B cell (primary cell): Measurements from ENCODE around the gene CDAN1. TPM values are rescaled to one million over a fixed set of nuclear protein-coding genes. Genes with fewer than 3 reads are reported as not detected.

Experiments used
- ATAC-seq: fragments of 200-7000 bp; cut with Tn5 transposase; one replicate; pipeline ENCODE4 v1.10.0; 2021; ENCODE audit warnings: low read depth, mild to moderate bottlenecking, moderate number of reproducible peaks, moderate library complexity
- CTCF ChIA-PET: fragments of 350-600 bp; sonication (Branson Sonifier 250); formaldehyde crosslinking; loops from one replicate; lab custom pipeline; 2021; ENCODE audit warnings: antibody characterized with exemption, inconsistent platforms; lab: Charles Lee
- POLR2A ChIA-PET: fragments of 350-600 bp; sonication (Branson Sonifier 250); formaldehyde crosslinking; loops from one replicate; lab custom pipeline; 2021; ENCODE audit warnings: antibody characterized with exemption; lab: Charles Lee
- DNase-seq: peaks from one replicate; pipeline ENCODE4 v3.0.0; 2013
- H2AFZ ChIP-seq: 2 replicates; pipeline ENCODE4 v1.6.1; 2012; ENCODE audit warnings: mild to moderate bottlenecking, low read depth, low read length; ENCODE audit not compliant: insufficient read depth, poor library complexity, severe bottlenecking
- H3K27ac ChIP-seq, 2 donors: 1 replicate in 1 of 2; 2 replicates in 1 of 2; pipeline ENCODE4 v1.5.1; 2012 to 2013; ENCODE audit warnings: low read length in 2 of 2, mild to moderate bottlenecking in 2 of 2, moderate library complexity in 1 of 2
- H3K27me3 ChIP-seq, 4 experiments: fragments of 200-600 bp in 1 of 4; sonication (generic) in 1 of 4; replicated peaks in 1 of 4; 1 replicate in 2 of 4; 2 replicates in 2 of 4; pipeline versions ENCODE4 v1.6.1 to v1.7.0; 2013 to 2016; ENCODE audit warnings: low read length in 3 of 4, mild to moderate bottlenecking in 2 of 4, mixed read lengths in 1 of 4, moderate library complexity in 1 of 4; ENCODE audit not compliant: insufficient read depth in 4 of 4, control insufficient read depth in 3 of 4; ENCODE audit errors: control extremely low read depth in 1 of 4
- H3K36me3 ChIP-seq, 2 experiments: replicated peaks in 1 of 2; 1 replicate in 1 of 2; 2 replicates in 1 of 2; pipeline versions ENCODE4 v1.6.1 to v1.7.1; 2013; ENCODE audit warnings: low read length in 1 of 2; ENCODE audit not compliant: insufficient read depth in 2 of 2, control insufficient read depth in 1 of 2; ENCODE audit errors: control extremely low read depth in 1 of 2, extremely low read depth in 1 of 2
- H3K4me1 ChIP-seq, 2 donors: fragments of 200-600 bp in 1 of 2; sonication (generic) in 1 of 2; 1 replicate in 1 of 2; 2 replicates in 1 of 2; pipeline versions ENCODE4 v1.5.1 to v1.6.1; 2013 to 2017; ENCODE audit warnings: low read length in 2 of 2; ENCODE audit not compliant: control insufficient read depth in 2 of 2, insufficient read depth in 2 of 2
- H3K4me2 ChIP-seq: replicated peaks from 2 replicates; pipeline ENCODE3; 2012; ENCODE audit warnings: mild to moderate bottlenecking, low read depth, low read length; ENCODE audit not compliant: poor library complexity, severe bottlenecking
- H3K4me3 ChIP-seq, 5 experiments: fragments of 200-600 bp in 1 of 5; sonication (generic) in 1 of 5; 1 replicate in 3 of 5; 2 replicates in 2 of 5; pipeline versions ENCODE4 v1.5.1 to v1.7.0; 2011 to 2016; ENCODE audit warnings: low read length in 4 of 5, mild to moderate bottlenecking in 4 of 5, low read depth in 2 of 5, control low read depth in 1 of 5, moderate library complexity in 1 of 5; ENCODE audit not compliant: insufficient read depth in 1 of 5; ENCODE audit errors: control extremely low read depth in 1 of 5, extremely low read depth in 1 of 5
- H3K79me2 ChIP-seq: fragments of 200-600 bp; sonication (generic); one replicate; pipeline ENCODE4 v1.6.0; 2016; ENCODE audit warnings: low read length; ENCODE audit not compliant: control insufficient read depth, insufficient read depth
- H3K9ac ChIP-seq: fragments of 200-600 bp; sonication (generic); 2 replicates; pipeline ENCODE4 v1.6.1; 2017; ENCODE audit warnings: mild to moderate bottlenecking, low read length, moderate library complexity
- H3K9me3 ChIP-seq, 3 donors: one replicate each; pipeline versions ENCODE4 v1.6.1 to v1.7.1; 2013; ENCODE audit warnings: low read length in 2 of 3; ENCODE audit not compliant: control insufficient read depth in 2 of 3, insufficient read depth in 1 of 3; ENCODE audit errors: control extremely low read depth in 1 of 3
- H4K20me1 ChIP-seq: 2 replicates; pipeline ENCODE4 v1.6.0; 2012; ENCODE audit warnings: mild to moderate bottlenecking, low read length; ENCODE audit not compliant: insufficient read depth, control insufficient read depth, poor library complexity, severe bottlenecking
- H3K27ac Mint-ChIP-seq: one replicate; pipeline ENCODE4 v1.8.0; 2021; ENCODE audit warnings: mixed read lengths
- H3K27me3 Mint-ChIP-seq: one replicate; pipeline ENCODE4 v1.8.0; 2021; ENCODE audit warnings: mixed read lengths
- H3K4me1 Mint-ChIP-seq: one replicate; pipeline ENCODE4 v1.8.0; 2021; ENCODE audit warnings: mixed read lengths
- H3K4me3 Mint-ChIP-seq: one replicate; pipeline ENCODE4 v1.8.0; 2021; ENCODE audit warnings: mixed read lengths
- H3K9me3 Mint-ChIP-seq: one replicate; pipeline ENCODE4 v1.8.0; 2022; ENCODE audit warnings: mixed read lengths; ENCODE audit not compliant: insufficient read depth
- EZH2 ChIP-seq: IDR thresholded peaks from 2 replicates; pipeline ENCODE4 v1.6.1; 2012; ENCODE audit warnings: borderline replicate concordance, low read depth, mild to moderate bottlenecking, moderate library complexity, low read length; ENCODE audit not compliant: insufficient read depth, poor library complexity, severe bottlenecking
- WGBS: methylation state at CpG from one replicate; pipeline ENCODE4 v1.1.5; 2013; ENCODE audit warnings: missing lambda C conversion rate; ENCODE audit not compliant: insufficient coverage; 5-methylcytosine and 5-hydroxymethylcytosine counted together
- intact Hi-C: fragments of 100-400 bp; cut with micrococcal nuclease; formaldehyde crosslinking; loops from one replicate; pipeline ENCODE4 v1.10.0; 2022
- polyA plus RNA-seq: library from polyadenylated mRNA; depleted of rRNA; stranded (reverse); fragments of >200 nt; gene quantifications from 2 replicates; pipeline ENCODE4 v1.2.3, GENCODE V29; 2012
- total RNA-seq, 2 donors: library from RNA; stranded (reverse); fragments of 120-200 nt in 1 of 2; gene quantifications; 1 replicate in 1 of 2; 2 replicates in 1 of 2; pipeline versions ENCODE4 v1.2.3 to v1.2.4, GENCODE V29; 2013 to 2022
- TF ChIP-seq, protein P1 (sequence below): fragments of 200-600 bp; IDR thresholded peaks from one replicate; pipeline ENCODE4 v1.8.0; 2022; ENCODE audit warnings: antibody characterized with exemption, mild to moderate bottlenecking

CDAN1 gene
- total and polyA plus RNA-seq, 2 donors (not counting 1 experiment from before 2014, with no cell fraction given) = 11.7 to 31.8 TPM

DNA sequence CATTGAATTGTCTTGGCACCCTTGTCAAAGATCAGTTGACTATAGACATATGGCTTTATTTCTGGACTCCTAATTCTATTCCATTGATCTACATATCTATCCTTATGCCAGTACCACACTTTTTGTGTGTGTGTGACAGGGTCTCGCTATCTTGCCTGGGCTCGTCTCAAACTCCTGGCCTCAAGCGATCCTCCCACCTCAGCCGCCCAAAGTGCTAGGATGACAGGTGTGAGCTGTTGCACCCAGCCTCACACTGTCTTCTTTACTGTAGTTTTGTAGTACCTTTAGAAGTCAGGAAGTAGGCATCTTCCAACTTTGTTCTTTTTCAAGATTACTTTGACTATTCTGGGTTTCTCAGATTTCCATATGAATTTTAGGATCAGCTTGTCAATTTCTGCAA, 24.3 kb downstream of the CDAN1 start:
- no peak for TF ChIP-seq EZH2
- TF ChIP-seq, protein P1, sequence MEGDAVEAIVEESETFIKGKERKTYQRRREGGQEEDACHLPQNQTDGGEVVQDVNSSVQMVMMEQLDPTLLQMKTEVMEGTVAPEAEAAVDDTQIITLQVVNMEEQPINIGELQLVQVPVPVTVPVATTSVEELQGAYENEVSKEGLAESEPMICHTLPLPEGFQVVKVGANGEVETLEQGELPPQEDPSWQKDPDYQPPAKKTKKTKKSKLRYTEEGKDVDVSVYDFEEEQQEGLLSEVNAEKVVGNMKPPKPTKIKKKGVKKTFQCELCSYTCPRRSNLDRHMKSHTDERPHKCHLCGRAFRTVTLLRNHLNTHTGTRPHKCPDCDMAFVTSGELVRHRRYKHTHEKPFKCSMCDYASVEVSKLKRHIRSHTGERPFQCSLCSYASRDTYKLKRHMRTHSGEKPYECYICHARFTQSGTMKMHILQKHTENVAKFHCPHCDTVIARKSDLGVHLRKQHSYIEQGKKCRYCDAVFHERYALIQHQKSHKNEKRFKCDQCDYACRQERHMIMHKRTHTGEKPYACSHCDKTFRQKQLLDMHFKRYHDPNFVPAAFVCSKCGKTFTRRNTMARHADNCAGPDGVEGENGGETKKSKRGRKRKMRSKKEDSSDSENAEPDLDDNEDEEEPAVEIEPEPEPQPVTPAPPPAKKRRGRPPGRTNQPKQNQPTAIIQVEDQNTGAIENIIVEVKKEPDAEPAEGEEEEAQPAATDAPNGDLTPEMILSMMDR = no peak
- Mint-ChIP-seq H3K9me3 (no peaks in the 10 kb centered on the region), H3K27me3 (no peaks in the 10 kb centered on the region), H3K4me3 (no peak overlapping the region), H3K4me1 (no peaks in the 10 kb centered on the region), H3K27ac (no peak overlapping the region)
- no peak for DNase-seq
- no peaks in the 10 kb centered on the region for H3K9me3 ChIP-seq
- no peaks in the 10 kb centered on the region for H3K79me2 ChIP-seq
- H3K4me1 ChIP-seq = no peaks in the 10 kb centered on the region
- no peak overlapping the region for H3K9ac ChIP-seq
- ATAC-seq = no peak
- CTCF ChIA-PET = interaction anchor here (1.3 to 1.5 kb wide), 2 partner anchors 9 to 214 kb away, joined by 3 to 4 read pairs; no protein-coding TSS in a partner anchor
- intact Hi-C loops = no loop called here
- no peaks in the 10 kb centered on the region for H3K27me3 ChIP-seq
- no peak overlapping the region for H3K27ac ChIP-seq
- no peak overlapping the region for H3K4me3 ChIP-seq
- peaks cover 0 to 2% of the 10 kb centered on the region in 2 experiments for H3K36me3 ChIP-seq
- POLR2A ChIA-PET = no interaction called here
- no peak overlapping the region for H3K4me2 ChIP-seq
- no peak overlapping the region for H2AFZ ChIP-seq
- WGBS = 100% methylated on average over 3 of the region's 4 CpGs
- H4K20me1 ChIP-seq = no peaks in the 10 kb centered on the region

DNA sequence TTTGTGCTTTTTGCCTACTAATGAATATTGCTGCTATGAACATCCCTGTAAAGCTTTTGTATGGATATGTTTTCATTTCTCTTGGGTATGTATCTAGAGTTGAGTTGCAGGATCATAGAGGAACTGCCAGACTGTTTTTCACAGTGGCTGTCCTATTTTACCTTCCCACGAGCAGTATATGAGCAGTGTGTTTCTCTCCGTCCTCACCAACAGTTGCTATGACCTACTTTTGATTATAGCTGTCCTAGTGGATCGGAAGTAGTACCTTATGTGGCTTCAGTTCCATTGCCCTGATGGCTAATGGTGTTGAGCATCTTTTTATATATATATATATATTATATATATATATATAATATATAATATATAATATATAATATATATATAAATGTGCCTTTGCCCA, 25.2 kb downstream of the CDAN1 start:
- ATAC-seq (no peak), DNase-seq (no peak)
- Mint-ChIP-seq H3K4me3 (no peak overlapping the region), H3K27me3 (no peaks in the 10 kb centered on the region), H3K9me3 (no peaks in the 10 kb centered on the region), H3K4me1 (no peaks in the 10 kb centered on the region), H3K27ac (no peak overlapping the region)
- POLR2A ChIA-PET = no interaction called here
- Histone ChIP-seq H2AFZ (no peak overlapping the region), H3K9me3 (no peaks in the 10 kb centered on the region), H3K27ac (no peak overlapping the region), H3K4me2 (no peak overlapping the region), H4K20me1 (no peaks in the 10 kb centered on the region), H3K9ac (no peak overlapping the region), H3K4me3 (no peak overlapping the region), H3K27me3 (no peaks in the 10 kb centered on the region), H3K36me3 (peaks cover 0 to 2% of the 10 kb centered on the region in 2 experiments), H3K4me1 (no peaks in the 10 kb centered on the region), H3K79me2 (no peaks in the 10 kb centered on the region)
- CTCF ChIA-PET = interaction anchor here (1.5 kb wide), 1 partner anchor 215 kb away, joined by 4 read pairs; no protein-coding TSS in a partner anchor
- intact Hi-C loops = no loop called here
- TF ChIP-seq EZH2 = no peak
- TF ChIP-seq, protein P1 = no peak
- no CpG with 5 or more reads among the region's 3 CpGs for WGBS
